Activated T-cell treated with anti-CD3 and anti-CD28 coated beads, Interleukin-2, amount 50 U/mL, for 24 hours (primary cell): Measurements from ENCODE around the gene PLK1.
A peak's percentile ranks its signal among the peaks of the same experiment; 100 is the strongest.
"Not testable (repeated sequence)": the region's sequence is repeated elsewhere in the genome, so short reads cannot be mapped to it uniquely, and the experiment has no call there.

Experiments
- DNase-seq: peaks from one replicate; pipeline ENCODE4 v3.0.0-alpha.2; 2020
- H3K27ac Mint-ChIP-seq: 2 replicates; pipeline ENCODE4 v1.8.0; 2020; ENCODE audit warnings: mild to moderate bottlenecking, mixed read lengths
- H3K27me3 Mint-ChIP-seq: 2 replicates; pipeline ENCODE4 v1.8.0; 2020; ENCODE audit warnings: mixed read lengths
- H3K36me3 Mint-ChIP-seq: 2 replicates; pipeline ENCODE4 v1.8.0; 2020; ENCODE audit warnings: low read depth, mixed read lengths
- H3K4me1 Mint-ChIP-seq: 2 replicates; pipeline ENCODE4 v1.8.0; 2020; ENCODE audit warnings: low read depth, mixed read lengths
- H3K4me3 Mint-ChIP-seq: 2 replicates; pipeline ENCODE4 v1.8.0; 2020; ENCODE audit warnings: mild to moderate bottlenecking, moderate library complexity, mixed read lengths
- H3K9me3 Mint-ChIP-seq: 2 replicates; pipeline ENCODE4 v1.8.0; 2020; ENCODE audit warnings: mixed read lengths

PLK1 gene

GRCh38 chr16:23678430-23679273 is at the start of gene PLK1:
PLK1 (plus strand) TSS chr16:23678889; CDS start chr16:23678933, 44 bp downstream.
- H3K27me3 Mint-ChIP-seq, result no peaks in the 10 kb centered on the region
- DNase-seq, result peak; percentile 84
- peaks cover 18% of the 10 kb centered on the region for H3K4me1 Mint-ChIP-seq
- peaks cover 71% of the 10 kb centered on the region for H3K36me3 Mint-ChIP-seq
- H3K9me3 Mint-ChIP-seq, result no peaks in the 10 kb centered on the region
- peak within 1 kb of the TSS; percentile 88 for H3K4me3 Mint-ChIP-seq
- peak within 1 kb of the TSS; percentile 71 for H3K27ac Mint-ChIP-seq

- H3K9me3 Mint-ChIP-seq, result no peaks in the 10 kb centered on the region
- peaks cover 17% of the 10 kb centered on the region for H3K4me1 Mint-ChIP-seq
- DNase-seq, result no peak
- H3K36me3 Mint-ChIP-seq, result peaks cover 87% of the 10 kb centered on the region
- H3K27ac Mint-ChIP-seq, result no peak overlapping the region
- H3K4me3 Mint-ChIP-seq, result no peak overlapping the region
- no peaks in the 10 kb centered on the region for H3K27me3 Mint-ChIP-seq
Observed at GRCh38 chr16:23629516-23629915, 49.2 kb upstream of the PLK1 start.

- H3K36me3 Mint-ChIP-seq, result peaks cover 85% of the 10 kb centered on the region
- peaks cover 20% of the 10 kb centered on the region for H3K4me1 Mint-ChIP-seq
- H3K27ac Mint-ChIP-seq, result peak overlapping the region; percentile 26
- not testable (repeated sequence) for H3K9me3 Mint-ChIP-seq, H3K27me3 Mint-ChIP-seq, DNase-seq, H3K4me3 Mint-ChIP-seq
Observed at GRCh38 chr16:23631874-23632273, 46.8 kb upstream of the PLK1 start.

- Mint-ChIP-seq H3K27me3 (no peaks in the 10 kb centered on the region), H3K4me3 (no peak overlapping the region), H3K9me3 (no peaks in the 10 kb centered on the region), H3K4me1 (peaks cover 24% of the 10 kb centered on the region), H3K36me3 (peaks cover 73% of the 10 kb centered on the region), H3K27ac (no peak overlapping the region)
- no peak for DNase-seq
Observed at GRCh38 chr16:23634461-23635036, 44.1 kb upstream of the PLK1 start.

GRCh38 chr16:23635958-23636357 is 42.7 kb upstream of the PLK1 start:
- Mint-ChIP-seq H3K27ac (peak overlapping the region; percentile 16), H3K36me3 (peaks cover 72% of the 10 kb centered on the region), H3K9me3 (no peaks in the 10 kb centered on the region), H3K4me1 (peaks cover 32% of the 10 kb centered on the region), H3K27me3 (no peaks in the 10 kb centered on the region), H3K4me3 (no peak overlapping the region)
- DNase-seq, result no peak

GRCh38 chr16:23640615-23640930 is 38.1 kb upstream of the PLK1 start:
- no peaks in the 10 kb centered on the region for H3K9me3 Mint-ChIP-seq
- peaks cover 73% of the 10 kb centered on the region for H3K36me3 Mint-ChIP-seq
- H3K27me3 Mint-ChIP-seq, result no peaks in the 10 kb centered on the region
- H3K27ac Mint-ChIP-seq, result peak overlapping the region; percentile 98
- H3K4me1 Mint-ChIP-seq, result peaks cover 31% of the 10 kb centered on the region
- DNase-seq, result no peak
- H3K4me3 Mint-ChIP-seq, result peak overlapping the region; percentile 100

GRCh38 chr16:23640931-23641765 is 37.5 kb upstream of the PLK1 start, which contains the start of the genes DCTN5 and PALB2:
DCTN5 (plus strand) TSS chr16:23641466; CDS start chr16:23641543, 77 bp downstream.
PALB2 (minus strand) TSS chr16:23641310; CDS start chr16:23641157, 153 bp downstream.
- Mint-ChIP-seq H3K27ac (peak within 1 kb of the TSS; percentile 98), H3K36me3 (peaks cover 73% of the 10 kb centered on the region), H3K27me3 (no peaks in the 10 kb centered on the region), H3K4me1 (peaks cover 36% of the 10 kb centered on the region), H3K4me3 (peak within 1 kb of the TSS; percentile 100), H3K9me3 (no peaks in the 10 kb centered on the region)
- peak; percentile 89 for DNase-seq

- no peaks in the 10 kb centered on the region for H3K9me3 Mint-ChIP-seq
- H3K27ac Mint-ChIP-seq, result peak overlapping the region; percentile 98
- H3K4me1 Mint-ChIP-seq, result peaks cover 43% of the 10 kb centered on the region
- peaks cover 81% of the 10 kb centered on the region for H3K36me3 Mint-ChIP-seq
- H3K4me3 Mint-ChIP-seq, result peak overlapping the region; percentile 100
- H3K27me3 Mint-ChIP-seq, result no peaks in the 10 kb centered on the region
- no peak for DNase-seq
Observed at GRCh38 chr16:23642246-23642774, 36.4 kb upstream of the PLK1 start.

GRCh38 chr16:23650674-23651416 is 27.8 kb upstream of the PLK1 start:
- H3K4me3 Mint-ChIP-seq, result no peak overlapping the region
- H3K27me3 Mint-ChIP-seq, result no peaks in the 10 kb centered on the region
- no peak for DNase-seq
- H3K9me3 Mint-ChIP-seq, result no peaks in the 10 kb centered on the region
- peaks cover 48% of the 10 kb centered on the region for H3K4me1 Mint-ChIP-seq
- H3K36me3 Mint-ChIP-seq, result peaks cover 89% of the 10 kb centered on the region
- peak overlapping the region; percentile 91 for H3K27ac Mint-ChIP-seq

- Mint-ChIP-seq H3K27ac (peak overlapping the region; percentile 91), H3K36me3 (peaks cover 84% of the 10 kb centered on the region), H3K9me3 (no peaks in the 10 kb centered on the region), H3K27me3 (no peaks in the 10 kb centered on the region), H3K4me3 (no peak overlapping the region), H3K4me1 (peaks cover 38% of the 10 kb centered on the region)
- no peak for DNase-seq
Observed at GRCh38 chr16:23651943-23652468, 26.7 kb upstream of the PLK1 start.

- Mint-ChIP-seq H3K9me3 (no peaks in the 10 kb centered on the region), H3K36me3 (peaks cover 98% of the 10 kb centered on the region)
Observed at GRCh38 chr16:23663918-23664317, 14.8 kb upstream of the PLK1 start.

GRCh38 chr16:23666571-23667354 is 11.9 kb upstream of the PLK1 start:
- no peak overlapping the region for H3K4me3 Mint-ChIP-seq
- H3K4me1 Mint-ChIP-seq, result peaks cover 34% of the 10 kb centered on the region
- DNase-seq, result no peak
- H3K9me3 Mint-ChIP-seq, result no peaks in the 10 kb centered on the region
- H3K27ac Mint-ChIP-seq, result no peak overlapping the region
- peaks cover 97% of the 10 kb centered on the region for H3K36me3 Mint-ChIP-seq
- no peaks in the 10 kb centered on the region for H3K27me3 Mint-ChIP-seq

More at GRCh38 chr16:23663918-23664317, 14.8 kb upstream of the PLK1 start:
- H3K27me3 Mint-ChIP-seq, result no peaks in the 10 kb centered on the region
- H3K4me1 Mint-ChIP-seq, result peaks cover 17% of the 10 kb centered on the region
- no peak overlapping the region for H3K4me3 Mint-ChIP-seq
- H3K27ac Mint-ChIP-seq, result peak overlapping the region; percentile 16
- no peak for DNase-seq

GRCh38 chr16:23667355-23667659 is 11.4 kb upstream of the PLK1 start:
- Mint-ChIP-seq H3K9me3 (no peaks in the 10 kb centered on the region), H3K27ac (no peak overlapping the region), H3K36me3 (peaks cover 97% of the 10 kb centered on the region), H3K4me1 (peaks cover 34% of the 10 kb centered on the region), H3K4me3 (no peak overlapping the region), H3K27me3 (no peaks in the 10 kb centered on the region)
- no peak for DNase-seq
